Effector memory CD8-positive, alpha-beta T cell (primary cell): ENCODE results near the gene ZNF136.

Experiments
- ATAC-seq: fragments of 150-1000 bp; cut with Tn5 transposase; replicated peaks from 2 replicates; pipeline ENCODE4 v1.10.0; 2021; ENCODE audit warnings: mild to moderate bottlenecking, moderate library complexity
- DNase-seq, 3 experiments: peaks; one replicate each; pipeline ENCODE4 v3.0.0; 2021
- H3K27ac Mint-ChIP-seq, 2 donors: one replicate each; pipeline ENCODE4 v1.8.0; 2022; ENCODE audit warnings: mild to moderate bottlenecking in 2 of 2, mixed read lengths in 2 of 2, moderate library complexity in 2 of 2
- H3K27me3 Mint-ChIP-seq, 2 donors: one replicate each; pipeline ENCODE4 v1.8.0; 2022; ENCODE audit warnings: mixed read lengths in 2 of 2
- H3K36me3 Mint-ChIP-seq: one replicate; pipeline ENCODE4 v1.8.0; 2022; ENCODE audit warnings: mild to moderate bottlenecking, moderate library complexity, mixed read lengths; ENCODE audit not compliant: insufficient read depth
- H3K4me1 Mint-ChIP-seq, 2 donors: one replicate each; pipeline ENCODE4 v1.8.0; 2022; ENCODE audit warnings: low read depth in 2 of 2, mixed read lengths in 2 of 2
- H3K4me3 Mint-ChIP-seq, 2 donors: one replicate each; pipeline ENCODE4 v1.8.0; 2022; ENCODE audit warnings: mild to moderate bottlenecking in 2 of 2, mixed read lengths in 2 of 2, moderate library complexity in 2 of 2
- H3K9me3 Mint-ChIP-seq, 2 donors: one replicate each; pipeline ENCODE4 v1.8.0; 2022; ENCODE audit warnings: mixed read lengths in 2 of 2

ZNF136 gene

DNA sequence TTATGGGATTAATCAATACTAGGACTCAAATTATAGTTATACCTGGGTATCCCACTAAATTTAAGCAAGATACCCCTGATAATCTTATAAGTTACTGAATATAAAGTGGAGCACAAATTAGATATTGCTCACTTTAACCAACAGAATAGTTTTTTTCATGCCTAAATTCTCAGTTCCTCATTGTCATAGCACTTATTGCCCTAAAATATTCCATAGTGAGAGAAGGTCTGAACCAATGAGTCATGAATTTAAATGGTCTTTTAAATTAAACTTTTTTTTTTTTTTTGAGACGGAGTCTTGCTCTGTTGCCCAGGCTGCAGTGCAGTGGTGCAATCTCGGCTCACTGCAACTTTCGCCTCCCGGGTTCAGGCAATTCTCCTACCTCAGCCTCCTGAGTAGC is 42.4 kb downstream of the ZNF136 start:
- H3K27me3 Mint-ChIP-seq: no peaks in the 10 kb centered on the region
- no peak for DNase-seq
- no peaks in the 10 kb centered on the region for H3K4me1 Mint-ChIP-seq
- H3K4me3 Mint-ChIP-seq: no peak overlapping the region
- peaks cover 3% of the 10 kb centered on the region for H3K36me3 Mint-ChIP-seq
- H3K9me3 Mint-ChIP-seq: peaks cover 9 to 16% of the 10 kb centered on the region in 2 donors
- no peak for ATAC-seq
- H3K27ac Mint-ChIP-seq: no peak overlapping the region

DNA sequence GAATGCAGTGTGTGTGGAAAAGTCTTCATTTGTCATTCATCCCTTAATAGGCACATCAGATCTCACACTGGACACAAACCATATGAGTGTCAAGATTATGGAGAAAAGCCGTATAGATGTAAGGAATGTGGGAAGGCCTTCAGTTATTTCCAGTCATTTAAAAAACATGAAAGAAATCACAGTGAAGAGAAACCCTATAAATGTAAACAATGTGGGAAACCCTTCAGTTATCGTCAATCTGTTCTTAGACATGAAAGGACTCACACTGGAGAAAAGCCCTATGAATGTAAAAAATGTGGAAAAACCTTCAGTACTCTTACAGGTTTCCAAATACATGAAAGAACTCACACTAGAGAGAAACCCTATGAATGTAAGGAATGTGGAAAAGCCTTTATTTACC is 45.3 kb downstream of the ZNF136 start:
- Mint-ChIP-seq H3K4me3 (no peak overlapping the region), H3K27ac (no peak overlapping the region), H3K4me1 (no peaks in the 10 kb centered on the region), H3K27me3 (no peaks in the 10 kb centered on the region), H3K36me3 (peaks cover 3% of the 10 kb centered on the region), H3K9me3 (peaks cover 14 to 19% of the 10 kb centered on the region in 2 donors)
- no peak for ATAC-seq
- no peak for DNase-seq

DNA sequence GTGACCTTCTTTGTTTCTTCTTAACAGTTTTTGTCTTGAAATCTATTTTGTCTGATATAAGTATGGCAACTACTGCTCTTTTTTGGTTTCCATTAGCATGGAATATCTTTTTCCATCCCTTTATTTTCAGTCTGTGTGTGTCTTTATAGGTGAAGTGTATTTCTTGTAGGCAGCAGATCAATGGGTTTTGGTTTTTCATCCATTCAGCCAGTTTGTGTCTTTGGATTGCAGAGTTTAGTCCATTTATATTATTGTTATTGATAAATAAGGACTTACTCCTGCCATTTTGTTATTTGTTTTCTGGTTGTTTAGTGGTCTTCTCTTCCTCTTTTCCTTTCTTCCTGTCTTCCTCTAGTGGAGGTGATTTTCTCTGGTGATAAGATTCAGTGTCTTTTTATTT is 54.4 kb downstream of the ZNF136 start:
- Mint-ChIP-seq H3K27ac (no peak overlapping the region), H3K4me1 (no peaks in the 10 kb centered on the region), H3K9me3 (peaks cover 13 to 46% of the 10 kb centered on the region in 2 donors), H3K4me3 (no peak overlapping the region), H3K27me3 (no peaks in the 10 kb centered on the region), H3K36me3 (no peaks in the 10 kb centered on the region)
- ATAC-seq (no peak), DNase-seq (no peak)

DNA sequence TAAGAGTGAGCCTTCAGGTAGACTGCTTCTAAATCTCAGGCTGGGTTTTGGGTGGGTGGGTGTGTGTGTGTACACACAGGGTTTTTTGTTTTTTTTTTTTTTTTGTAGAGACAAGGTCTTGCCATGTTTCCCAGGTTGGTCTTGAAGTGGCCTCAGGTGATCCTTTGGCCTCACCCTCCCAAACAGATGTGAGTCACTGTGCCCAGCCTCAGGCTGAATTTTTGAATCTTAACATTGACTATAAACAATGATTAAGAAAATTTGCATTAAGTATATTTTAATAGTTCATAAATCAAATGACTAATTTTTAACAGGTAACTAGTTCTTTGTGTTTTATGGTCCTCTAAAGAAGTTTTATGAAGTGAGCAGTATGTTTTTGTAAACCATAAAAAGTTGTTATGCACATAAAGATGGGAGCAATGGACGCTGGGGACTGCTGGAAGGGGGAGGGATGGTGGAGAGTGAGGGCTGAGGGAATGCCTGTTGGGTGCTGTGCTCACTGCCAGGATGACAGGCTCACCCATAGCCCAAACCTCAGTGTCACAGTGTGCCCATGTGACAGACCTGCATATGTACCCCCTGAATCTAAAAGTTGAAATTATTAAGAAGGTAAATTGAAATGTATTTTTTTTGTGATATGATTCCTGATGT is 60.2 kb downstream of the ZNF136 start:
- no peaks in the 10 kb centered on the region for H3K4me1 Mint-ChIP-seq
- no peak overlapping the region for H3K4me3 Mint-ChIP-seq
- ATAC-seq (no peak), DNase-seq (no peak)
- H3K9me3 Mint-ChIP-seq: peaks cover 0 to 17% of the 10 kb centered on the region in 2 donors
- H3K36me3 Mint-ChIP-seq: no peaks in the 10 kb centered on the region
- H3K27ac Mint-ChIP-seq: no peak overlapping the region
- H3K27me3 Mint-ChIP-seq: no peaks in the 10 kb centered on the region

DNA sequence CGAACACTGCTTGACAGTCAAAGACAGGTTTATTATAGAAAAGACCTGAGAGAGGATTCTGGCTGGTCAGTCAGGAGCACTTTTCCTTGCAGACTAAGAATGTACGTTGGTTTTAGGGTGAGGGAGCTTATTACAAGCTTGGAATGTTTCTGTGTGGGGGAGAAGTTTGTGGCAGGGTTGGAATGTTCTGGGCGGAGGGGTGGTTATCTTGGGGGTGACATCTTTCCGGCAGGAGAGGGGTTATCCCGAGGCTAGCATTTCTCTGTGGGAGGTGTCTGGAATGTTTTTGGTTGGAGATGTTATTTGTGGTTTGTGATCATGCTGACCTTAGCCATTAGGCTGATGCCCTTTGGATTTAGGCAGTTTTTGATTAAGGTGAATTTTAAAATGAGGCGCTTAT is 61.8 kb downstream of the ZNF136 start:
- peaks cover 0 to 11% of the 10 kb centered on the region in 2 donors for H3K9me3 Mint-ChIP-seq
- no peak overlapping the region for H3K4me3 Mint-ChIP-seq

DNA sequence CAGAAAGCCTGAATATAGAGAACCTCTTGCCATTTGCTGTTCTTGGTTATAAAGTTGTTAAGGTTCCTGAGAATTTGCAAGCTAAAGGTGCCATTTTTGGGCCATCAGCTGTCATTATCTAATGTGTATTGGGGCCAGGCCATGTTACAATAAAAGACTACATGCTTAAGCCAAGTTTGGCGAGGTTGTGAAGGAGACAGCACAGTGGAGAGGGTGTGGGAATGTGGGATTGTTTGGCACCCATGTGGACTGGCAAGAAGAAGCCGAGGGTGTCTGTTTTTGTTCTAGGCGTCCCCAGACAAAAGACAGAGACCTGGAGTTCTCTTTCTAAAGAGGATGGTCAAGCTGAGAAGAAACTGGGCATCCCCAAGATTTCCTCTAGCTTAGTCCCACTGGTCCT is 67.1 kb downstream of the ZNF136 start:
- ATAC-seq (no peak), DNase-seq (no peak)
- Mint-ChIP-seq H3K27ac (no peak overlapping the region), H3K4me3 (no peak overlapping the region), H3K36me3 (no peaks in the 10 kb centered on the region), H3K4me1 (peaks cover 0 to 3% of the 10 kb centered on the region in 2 donors), H3K9me3 (peaks cover 0 to 26% of the 10 kb centered on the region in 2 donors), H3K27me3 (no peaks in the 10 kb centered on the region)

More for the DNA sequence above, 61.8 kb downstream of the ZNF136 start:
- Mint-ChIP-seq H3K36me3 (no peaks in the 10 kb centered on the region), H3K27me3 (no peaks in the 10 kb centered on the region), H3K4me1 (no peaks in the 10 kb centered on the region), H3K27ac (no peak overlapping the region)
- ATAC-seq (no peak), DNase-seq (no peak)

DNA sequence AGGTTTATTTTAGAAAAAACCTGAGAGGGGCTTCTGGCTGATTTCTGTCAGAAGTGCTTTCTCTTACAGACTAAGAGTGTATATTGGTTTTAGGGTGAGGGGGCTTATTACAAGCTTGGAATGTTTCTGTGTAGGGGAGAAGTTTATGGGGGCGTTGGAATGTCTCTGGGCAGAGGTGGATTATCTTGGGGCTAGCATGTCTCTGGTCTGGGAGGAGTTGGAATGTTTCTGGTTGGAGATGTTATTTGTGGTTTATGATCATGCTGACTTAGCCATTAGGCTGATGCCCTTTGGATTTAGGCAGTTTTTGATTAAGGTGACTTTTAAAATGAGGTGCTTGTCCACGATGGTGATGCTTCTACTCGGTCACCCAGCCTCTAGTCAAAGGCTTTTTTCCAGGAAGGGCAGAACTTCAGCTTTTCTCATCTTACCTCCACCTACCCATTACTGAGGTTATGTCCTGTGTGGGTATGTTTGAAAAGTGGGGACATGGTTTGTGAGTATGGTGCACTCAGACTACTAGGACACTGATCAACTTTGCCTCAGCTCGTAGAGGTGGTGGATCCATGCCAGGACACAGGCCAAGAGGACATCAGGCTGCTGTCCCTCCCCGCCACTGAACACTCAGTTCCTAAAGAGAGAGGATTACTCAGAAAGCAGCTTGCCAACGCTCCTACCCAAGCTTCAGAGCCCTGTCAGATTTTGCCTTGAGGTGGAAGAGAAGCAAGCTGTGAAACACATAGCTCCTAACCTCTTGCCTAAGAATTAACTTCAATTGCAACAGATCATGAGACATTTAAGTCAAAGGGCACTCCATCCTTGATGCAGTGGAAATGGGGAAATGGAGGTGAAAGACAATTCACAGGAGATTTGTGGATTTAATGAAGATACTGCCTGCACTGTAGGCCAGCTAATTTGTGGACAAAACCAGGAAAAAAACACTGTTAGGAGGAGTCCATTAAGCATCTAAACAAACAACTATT is 68.1 kb downstream of the ZNF136 start:
- H3K27ac Mint-ChIP-seq: no peak overlapping the region
- no peaks in the 10 kb centered on the region for H3K27me3 Mint-ChIP-seq
- peaks cover 3% of the 10 kb centered on the region for H3K36me3 Mint-ChIP-seq
- H3K4me3 Mint-ChIP-seq: no peak overlapping the region
- DNase-seq: no peak
- H3K9me3 Mint-ChIP-seq: peaks cover 0 to 27% of the 10 kb centered on the region in 2 donors
- ATAC-seq: no peak
- peaks cover 0 to 3% of the 10 kb centered on the region in 2 donors for H3K4me1 Mint-ChIP-seq

DNA sequence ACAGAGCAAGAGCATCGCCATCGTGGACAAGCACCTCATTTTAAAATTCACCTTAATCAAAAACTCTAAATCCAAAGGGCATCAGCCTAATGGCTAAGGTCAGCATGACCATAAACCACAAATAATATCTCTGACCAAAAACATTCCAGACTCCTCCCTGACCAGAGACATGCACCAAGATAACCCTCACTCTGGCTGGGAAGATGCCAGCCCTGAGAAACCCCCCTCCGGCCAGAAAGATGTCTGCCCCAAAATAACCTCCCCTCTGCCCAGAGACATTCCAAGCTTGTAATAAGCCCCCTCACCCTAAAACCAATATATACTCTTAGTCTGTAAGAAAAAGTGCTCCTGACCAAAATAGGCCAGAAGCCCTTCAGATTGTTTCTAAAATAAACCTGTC is 70.1 kb downstream of the ZNF136 start:
- H3K36me3 Mint-ChIP-seq: peaks cover 3% of the 10 kb centered on the region
- peaks cover 0 to 27% of the 10 kb centered on the region in 2 donors for H3K9me3 Mint-ChIP-seq
- no peaks in the 10 kb centered on the region for H3K27me3 Mint-ChIP-seq
- no peak overlapping the region for H3K4me3 Mint-ChIP-seq
- peak overlapping the region in 1 of 2 donors; percentile 2 for H3K27ac Mint-ChIP-seq
- H3K4me1 Mint-ChIP-seq: peaks cover 0 to 3% of the 10 kb centered on the region in 2 donors
- no peak for DNase-seq
- ATAC-seq: no peak

DNA sequence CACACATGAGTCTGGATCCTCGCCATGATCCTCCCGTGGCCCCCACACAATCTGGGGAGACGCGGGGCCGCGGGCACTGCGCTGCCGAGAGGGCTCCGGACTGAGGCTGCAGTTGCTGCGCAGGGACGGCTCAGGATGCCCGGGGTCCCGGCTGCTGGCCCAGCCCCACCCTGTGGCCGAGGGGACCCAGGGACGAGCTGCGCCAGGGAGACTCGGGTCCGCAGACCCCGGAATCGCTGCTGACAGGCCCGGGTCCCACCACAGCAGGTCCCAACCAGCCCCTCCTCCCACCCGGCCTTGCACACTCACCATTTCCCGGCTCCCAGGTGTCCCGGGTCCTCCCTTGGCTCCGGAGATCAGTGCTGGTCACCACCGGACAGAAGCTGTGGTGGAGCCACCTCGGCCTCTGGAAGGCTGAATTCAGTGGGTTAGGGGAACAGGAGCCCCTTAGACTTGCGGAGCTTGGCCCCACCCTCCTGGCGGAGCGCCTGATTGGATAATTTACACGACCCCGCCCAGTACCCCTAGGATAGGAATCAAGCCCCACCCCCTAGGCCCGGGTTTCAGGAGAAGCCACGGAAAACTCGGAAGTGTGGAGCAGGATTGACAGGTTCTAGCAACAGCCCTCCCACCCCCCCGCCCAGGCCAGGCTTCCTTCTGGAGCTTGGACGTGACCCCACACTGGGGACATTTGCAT is 74.4 kb downstream of the ZNF136 start:
- Mint-ChIP-seq H3K27me3 (no peaks in the 10 kb centered on the region), H3K4me1 (peaks cover 0 to 3% of the 10 kb centered on the region in 2 donors), H3K9me3 (peaks cover 2 to 15% of the 10 kb centered on the region in 2 donors), H3K4me3 (no peak overlapping the region), H3K27ac (no peak overlapping the region), H3K36me3 (peaks cover 3% of the 10 kb centered on the region)
- no peak for DNase-seq
- ATAC-seq: no peak
